CD4-positive, CD25-positive, alpha-beta regulatory T cell (primary cell): ENCODE results near the gene ACACB. TPM values are rescaled to one million over a fixed set of nuclear protein-coding genes. Genes with fewer than 3 reads are reported as not detected.
A peak's percentile ranks its signal among the peaks of the same experiment; 100 is the strongest.

ENCODE experiments used
- ATAC-seq, 2 donors: fragments of 150-1000 bp; cut with Tn5 transposase; one replicate each; pipeline ENCODE4 v1.10.0; 2021; ENCODE audit warnings: low read depth in 2 of 2, moderate number of reproducible peaks in 2 of 2, moderate library complexity in 1 of 2
- DNase-seq, 3 donors: peaks; one replicate each; pipeline versions ENCODE4 v3.0.0 to v3.0.0-alpha.2; 2012 to 2022; ENCODE audit warnings: mixed read lengths in 1 of 3
- H3K27ac ChIP-seq: one replicate; pipeline ENCODE4 v1.7.0; 2013; ENCODE audit warnings: mild to moderate bottlenecking, low read length; ENCODE audit not compliant: insufficient read depth, poor library complexity, severe bottlenecking
- H3K27me3 ChIP-seq: one replicate; pipeline ENCODE4 v1.7.0; 2013; ENCODE audit warnings: low read length; ENCODE audit not compliant: control insufficient read depth, insufficient read depth
- H3K36me3 ChIP-seq: one replicate; pipeline ENCODE4 v1.7.0; 2013; ENCODE audit warnings: mild to moderate bottlenecking, low read length, moderate library complexity; ENCODE audit not compliant: control insufficient read depth, insufficient read depth
- H3K4me1 ChIP-seq: 2 replicates; pipeline ENCODE4 v1.7.0; 2013; ENCODE audit warnings: mild to moderate bottlenecking, low read length; ENCODE audit not compliant: insufficient read depth, control insufficient read depth, poor library complexity, severe bottlenecking
- H3K4me3 ChIP-seq: one replicate; pipeline ENCODE4 v1.7.0; 2013; ENCODE audit warnings: low read depth, mild to moderate bottlenecking, low read length, moderate library complexity
- H3K9me3 ChIP-seq, 2 experiments: 1 replicate in 1 of 2; 2 replicates in 1 of 2; pipeline ENCODE4 v1.7.0; 2013; ENCODE audit warnings: low read length in 2 of 2, mild to moderate bottlenecking in 1 of 2, moderate library complexity in 1 of 2; ENCODE audit not compliant: control insufficient read depth in 2 of 2
- H3K27ac Mint-ChIP-seq, 3 donors: one replicate each; pipeline ENCODE4 v1.8.0; 2020 to 2022; ENCODE audit warnings: mild to moderate bottlenecking in 3 of 3, mixed read lengths in 3 of 3, moderate library complexity in 2 of 3
- H3K27me3 Mint-ChIP-seq: one replicate; pipeline ENCODE4 v1.8.0; 2022; ENCODE audit warnings: mild to moderate bottlenecking, mixed read lengths
- H3K36me3 Mint-ChIP-seq: one replicate; pipeline ENCODE4 v1.8.0; 2020; ENCODE audit warnings: mixed read lengths
- H3K4me1 Mint-ChIP-seq, 4 donors: one replicate each; pipeline ENCODE4 v1.8.0; 2020 to 2022; ENCODE audit warnings: mixed read lengths in 4 of 4, mild to moderate bottlenecking in 1 of 4
- H3K4me3 Mint-ChIP-seq, 4 donors: one replicate each; pipeline ENCODE4 v1.8.0; 2020 to 2022; ENCODE audit warnings: mild to moderate bottlenecking in 4 of 4, mixed read lengths in 4 of 4, moderate library complexity in 3 of 4
- H3K9me3 Mint-ChIP-seq, 7 donors: one replicate each; pipeline ENCODE4 v1.8.0; 2020 to 2022; ENCODE audit warnings: mixed read lengths in 7 of 7, mild to moderate bottlenecking in 3 of 7, moderate library complexity in 2 of 7
- polyA plus RNA-seq, 4 donors: library from polyadenylated mRNA; unstranded; fragments of 300-500 nt; fragmentation: Illumina TruSeq; gene quantifications; one replicate each; pipeline ENCODE4 v1.2.3, GENCODE V29; 2021
- total RNA-seq: library from RNA; stranded (reverse); gene quantifications from one replicate; pipeline ENCODE4 v1.2.3, GENCODE V29; 2022

ACACB gene
- total and polyA plus RNA-seq, 5 donors from 2014 or later: 0.47 to 23.5 (median 1.2) TPM

DNA sequence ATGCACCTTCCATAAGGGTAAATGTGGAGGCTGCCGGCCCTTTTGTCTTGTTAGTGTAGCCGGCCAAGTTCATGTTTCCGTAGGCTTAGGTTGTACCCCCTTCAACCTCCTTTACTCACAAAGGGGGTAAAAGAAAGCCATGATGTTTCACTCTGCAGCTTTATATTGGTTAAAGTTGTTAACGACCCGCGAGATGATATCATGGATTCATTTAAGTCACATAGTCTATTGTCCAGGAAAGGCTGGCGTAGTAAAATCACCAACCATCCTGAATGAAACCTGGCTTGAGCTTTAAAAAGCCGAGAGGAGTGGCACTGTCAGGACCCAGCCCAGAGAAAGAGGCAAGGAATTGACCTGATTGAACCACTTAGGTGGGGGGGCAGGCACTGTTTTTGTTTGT, 17.7 kb upstream of the ACACB start:
- ATAC-seq: no peak
- no peaks in the 10 kb centered on the region for H3K27me3 Mint-ChIP-seq
- H3K9me3 Mint-ChIP-seq: no peaks in the 10 kb centered on the region
- H3K27ac ChIP-seq: peak overlapping the region; percentile 71
- peaks cover 17% of the 10 kb centered on the region for H3K36me3 ChIP-seq
- peak overlapping the region; percentile 82 for H3K4me3 ChIP-seq
- H3K27me3 ChIP-seq: no peaks in the 10 kb centered on the region
- H3K4me1 ChIP-seq: peaks cover 30% of the 10 kb centered on the region
- peaks cover 5 to 40% (median 21%) of the 10 kb centered on the region in 4 donors for H3K4me1 Mint-ChIP-seq
- no peaks in the 10 kb centered on the region for H3K9me3 ChIP-seq
- peak overlapping the region in 2 of 3 donors; percentile 83 to 87 for H3K27ac Mint-ChIP-seq
- no peak for DNase-seq
- peaks cover 10% of the 10 kb centered on the region for H3K36me3 Mint-ChIP-seq
- peak overlapping the region; percentile 90 to 94 (median 94) for H3K4me3 Mint-ChIP-seq

DNA sequence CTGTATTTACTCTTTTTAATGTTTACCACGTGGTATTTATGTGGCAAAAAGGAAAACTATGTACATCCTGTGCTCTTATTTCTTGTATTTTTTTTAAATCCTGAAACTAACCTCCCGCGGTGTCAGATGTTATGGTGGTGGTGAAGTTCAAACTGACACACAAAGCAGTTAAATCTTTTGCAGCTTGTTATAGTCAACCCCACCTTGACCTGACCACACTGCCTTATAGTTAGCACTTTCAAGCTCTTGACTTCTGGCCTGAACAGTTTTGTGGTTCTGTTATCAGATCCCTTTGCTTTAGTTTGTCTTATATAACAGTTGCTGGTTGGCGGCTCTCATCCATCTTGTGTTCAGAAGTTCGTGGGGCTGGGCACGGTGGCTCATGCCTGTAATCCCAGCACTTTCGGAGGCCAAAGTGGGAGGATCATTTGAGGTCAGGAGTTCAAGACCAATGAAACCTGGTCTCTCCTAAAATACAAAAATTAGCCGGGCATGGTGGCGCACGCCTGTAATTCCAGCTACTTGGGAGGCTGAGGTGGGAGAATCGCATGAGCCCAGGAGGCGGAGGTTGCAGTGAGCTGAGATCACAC, 16.9 kb upstream of the ACACB start:
- Histone ChIP-seq H3K4me1 (peaks cover 28% of the 10 kb centered on the region), H3K36me3 (peaks cover 26% of the 10 kb centered on the region), H3K4me3 (peak overlapping the region; percentile 82), H3K9me3 (no peaks in the 10 kb centered on the region), H3K27me3 (no peaks in the 10 kb centered on the region), H3K27ac (peak overlapping the region; percentile 71)
- H3K27ac Mint-ChIP-seq: peak overlapping the region in 2 of 3 donors; percentile 83 to 93
- no peak for ATAC-seq
- H3K27me3 Mint-ChIP-seq: no peaks in the 10 kb centered on the region
- H3K9me3 Mint-ChIP-seq: no peaks in the 10 kb centered on the region
- DNase-seq: peak in 2 of 3 donors; percentile 10 to 44
- H3K4me3 Mint-ChIP-seq: peak overlapping the region; percentile 90 to 94 (median 94)
- H3K4me1 Mint-ChIP-seq: peaks cover 5 to 37% (median 20%) of the 10 kb centered on the region in 4 donors
- H3K36me3 Mint-ChIP-seq: peaks cover 13% of the 10 kb centered on the region

DNA sequence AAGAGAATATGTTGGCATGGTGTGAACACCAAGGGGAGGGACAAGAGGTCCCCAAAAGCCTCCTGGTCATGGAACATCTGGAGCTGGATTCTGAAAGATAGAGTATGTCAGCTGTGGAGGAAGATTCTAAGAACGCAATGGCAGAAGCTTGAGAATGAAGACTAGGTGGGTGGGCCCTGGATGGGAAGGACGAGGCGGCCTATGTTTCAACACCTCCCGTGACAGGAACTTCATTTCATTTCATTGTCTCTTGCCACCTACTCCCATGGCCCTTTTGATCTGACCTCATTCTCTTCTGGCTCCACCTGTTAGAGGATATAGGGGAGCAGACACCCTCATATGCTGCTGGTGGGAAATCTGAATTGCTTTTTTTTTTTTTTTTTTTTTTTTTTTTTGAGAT, 15.6 kb upstream of the ACACB start:
- Histone ChIP-seq H3K36me3 (peaks cover 38% of the 10 kb centered on the region), H3K4me1 (peaks cover 28% of the 10 kb centered on the region), H3K27ac (no peak overlapping the region), H3K9me3 (no peaks in the 10 kb centered on the region), H3K27me3 (no peaks in the 10 kb centered on the region), H3K4me3 (no peak overlapping the region)
- Mint-ChIP-seq H3K36me3 (peaks cover 21% of the 10 kb centered on the region), H3K27ac (peak overlapping the region; percentile 11 to 83 (median 52)), H3K4me1 (peaks cover 5 to 37% (median 20%) of the 10 kb centered on the region in 4 donors), H3K4me3 (peak overlapping the region in 1 of 4 donors; percentile 94), H3K9me3 (no peaks in the 10 kb centered on the region), H3K27me3 (no peaks in the 10 kb centered on the region)
- ATAC-seq: no peak
- DNase-seq: no peak

DNA sequence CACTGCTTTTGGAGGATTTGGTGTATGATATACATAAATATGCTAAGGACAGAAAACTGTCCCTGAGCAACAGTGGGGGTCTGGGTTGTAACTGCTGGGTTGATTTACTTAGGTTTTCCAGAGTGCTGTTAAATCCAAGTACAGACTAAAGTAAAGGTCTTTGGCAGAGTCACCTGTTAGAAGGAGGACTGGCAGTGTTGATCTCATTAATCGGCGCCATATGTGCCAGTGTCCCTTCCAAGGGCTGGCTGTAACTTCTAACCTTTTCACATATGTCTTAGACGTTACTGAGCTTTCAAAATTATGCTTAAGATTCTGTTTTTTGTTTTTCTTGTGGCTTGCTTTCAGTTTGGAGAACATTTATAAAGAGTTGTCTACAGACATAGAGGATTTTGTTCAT, 13.9 kb upstream of the ACACB start:
- Histone ChIP-seq H3K4me1 (peaks cover 23% of the 10 kb centered on the region), H3K27me3 (no peaks in the 10 kb centered on the region), H3K4me3 (no peak overlapping the region), H3K27ac (no peak overlapping the region), H3K36me3 (peaks cover 43% of the 10 kb centered on the region), H3K9me3 (no peaks in the 10 kb centered on the region)
- DNase-seq (no peak), ATAC-seq (no peak)
- Mint-ChIP-seq H3K4me3 (peak overlapping the region in 2 of 4 donors; percentile 36 to 62), H3K27me3 (no peaks in the 10 kb centered on the region), H3K9me3 (no peaks in the 10 kb centered on the region), H3K36me3 (peaks cover 26% of the 10 kb centered on the region), H3K4me1 (peaks cover 5 to 35% (median 20%) of the 10 kb centered on the region in 4 donors), H3K27ac (no peak overlapping the region)

DNA sequence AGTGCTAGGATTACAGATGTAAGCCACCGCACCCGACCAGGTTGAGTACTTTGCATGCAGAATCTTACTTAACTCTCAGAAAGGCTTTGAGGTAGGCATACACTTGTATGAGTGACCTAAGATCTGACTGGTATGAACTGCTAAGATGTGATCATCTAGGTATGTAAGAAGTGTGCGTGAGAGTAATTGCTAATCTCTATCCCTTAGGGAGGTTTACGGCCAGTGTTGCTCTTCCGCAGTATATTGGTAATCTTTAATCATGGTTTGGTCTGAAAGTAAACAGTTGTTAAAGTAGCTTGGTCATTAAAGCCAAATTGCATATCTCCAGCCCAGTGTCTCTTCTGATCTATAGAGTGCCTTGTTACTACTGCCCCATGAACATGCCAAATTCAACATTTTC, 11.2 kb upstream of the ACACB start:
- H3K4me3 ChIP-seq: no peak overlapping the region
- ATAC-seq (no peak), DNase-seq (no peak)
- Mint-ChIP-seq H3K4me1 (peaks cover 0 to 12% (median 4%) of the 10 kb centered on the region in 4 donors), H3K9me3 (no peaks in the 10 kb centered on the region), H3K27ac (no peak overlapping the region), H3K27me3 (no peaks in the 10 kb centered on the region), H3K4me3 (no peak overlapping the region), H3K36me3 (peaks cover 31% of the 10 kb centered on the region)
- no peak overlapping the region for H3K27ac ChIP-seq
- peaks cover 43% of the 10 kb centered on the region for H3K36me3 ChIP-seq
- no peaks in the 10 kb centered on the region for H3K9me3 ChIP-seq
- no peaks in the 10 kb centered on the region for H3K27me3 ChIP-seq
- peaks cover 4% of the 10 kb centered on the region for H3K4me1 ChIP-seq

DNA sequence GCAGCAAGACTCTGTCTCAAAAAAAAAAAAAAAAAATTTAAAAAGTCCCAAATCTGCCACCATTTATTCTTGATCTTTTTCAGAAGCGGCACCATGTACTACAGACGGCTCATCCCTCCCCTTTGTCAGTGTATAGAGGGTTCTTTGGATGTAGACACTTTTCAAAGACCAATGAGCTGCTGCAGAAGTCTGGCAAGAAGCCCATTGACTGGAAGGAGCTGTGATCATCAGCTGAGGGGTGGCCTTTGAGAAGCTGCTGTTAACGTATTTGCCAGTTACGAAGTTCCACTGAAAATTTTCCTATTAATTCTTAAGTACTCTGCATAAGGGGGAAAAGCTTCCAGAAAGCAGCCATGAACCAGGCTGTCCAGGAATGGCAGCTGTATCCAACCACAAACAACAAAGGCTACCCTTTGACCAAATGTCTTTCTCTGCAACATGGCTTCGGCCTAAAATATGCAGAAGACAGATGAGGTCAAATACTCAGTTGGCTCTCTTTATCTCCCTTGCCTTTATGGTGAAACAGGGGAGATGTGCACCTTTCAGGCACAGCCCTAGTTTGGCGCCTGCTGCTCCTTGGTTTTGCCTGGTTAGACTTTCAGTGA, 6.5 kb upstream of the ACACB start:
- Histone ChIP-seq H3K9me3 (no peaks in the 10 kb centered on the region), H3K4me3 (no peak overlapping the region), H3K4me1 (peaks cover 12% of the 10 kb centered on the region), H3K27ac (peak overlapping the region; percentile 79), H3K36me3 (peaks cover 15% of the 10 kb centered on the region), H3K27me3 (no peaks in the 10 kb centered on the region)
- Mint-ChIP-seq H3K4me1 (peaks cover 0 to 27% (median 15%) of the 10 kb centered on the region in 4 donors), H3K9me3 (no peaks in the 10 kb centered on the region), H3K36me3 (peaks cover 16% of the 10 kb centered on the region), H3K4me3 (peak overlapping the region; percentile 68 to 92 (median 84)), H3K27me3 (no peaks in the 10 kb centered on the region), H3K27ac (peak overlapping the region in 2 of 3 donors; percentile 79 to 88)
- DNase-seq (no peak), ATAC-seq (no peak)

DNA sequence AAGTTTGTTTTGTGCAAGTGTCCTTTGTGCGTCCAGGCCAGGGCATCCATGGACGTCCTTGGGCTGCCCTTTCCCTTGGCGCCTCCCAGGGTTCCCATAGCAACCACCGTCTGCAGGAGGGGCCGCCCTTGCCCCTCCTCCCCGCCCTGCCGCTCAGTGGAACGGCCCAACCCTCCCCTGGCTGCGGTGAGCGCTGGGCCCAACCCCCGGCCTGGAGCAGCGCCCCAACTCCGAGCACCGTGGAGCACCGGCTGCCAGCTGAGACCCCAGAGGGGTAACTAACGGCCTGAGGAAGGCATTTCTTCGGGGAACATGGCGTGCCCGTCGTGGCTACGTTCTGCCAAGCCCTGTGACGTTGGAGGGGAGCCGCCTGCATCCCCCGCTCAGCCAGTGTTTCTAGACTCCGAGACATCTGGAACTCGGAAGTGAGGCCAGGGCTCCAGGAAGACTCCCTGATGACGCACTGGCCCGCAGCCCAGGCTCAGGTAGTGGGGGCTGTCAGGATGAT, 5.3 kb upstream of the ACACB start:
- H3K9me3 ChIP-seq: no peaks in the 10 kb centered on the region
- ATAC-seq (peak; percentile 81 to 83), DNase-seq (peak; percentile 41 to 69 (median 50))
- Mint-ChIP-seq H3K4me1 (peaks cover 0 to 36% (median 21%) of the 10 kb centered on the region in 4 donors), H3K27me3 (no peaks in the 10 kb centered on the region), H3K36me3 (peaks cover 10% of the 10 kb centered on the region), H3K4me3 (peak overlapping the region; percentile 68 to 92 (median 88)), H3K27ac (peak overlapping the region in 2 of 3 donors; percentile 79 to 88), H3K9me3 (no peaks in the 10 kb centered on the region)
- peaks cover 12% of the 10 kb centered on the region for H3K4me1 ChIP-seq
- H3K27me3 ChIP-seq: no peaks in the 10 kb centered on the region
- H3K36me3 ChIP-seq: peaks cover 3% of the 10 kb centered on the region
- H3K4me3 ChIP-seq: peak overlapping the region; percentile 86
- peak overlapping the region; percentile 79 for H3K27ac ChIP-seq
